ENCODE results near the gene UQCC3.

- TF ChIP-seq, protein P1, sequence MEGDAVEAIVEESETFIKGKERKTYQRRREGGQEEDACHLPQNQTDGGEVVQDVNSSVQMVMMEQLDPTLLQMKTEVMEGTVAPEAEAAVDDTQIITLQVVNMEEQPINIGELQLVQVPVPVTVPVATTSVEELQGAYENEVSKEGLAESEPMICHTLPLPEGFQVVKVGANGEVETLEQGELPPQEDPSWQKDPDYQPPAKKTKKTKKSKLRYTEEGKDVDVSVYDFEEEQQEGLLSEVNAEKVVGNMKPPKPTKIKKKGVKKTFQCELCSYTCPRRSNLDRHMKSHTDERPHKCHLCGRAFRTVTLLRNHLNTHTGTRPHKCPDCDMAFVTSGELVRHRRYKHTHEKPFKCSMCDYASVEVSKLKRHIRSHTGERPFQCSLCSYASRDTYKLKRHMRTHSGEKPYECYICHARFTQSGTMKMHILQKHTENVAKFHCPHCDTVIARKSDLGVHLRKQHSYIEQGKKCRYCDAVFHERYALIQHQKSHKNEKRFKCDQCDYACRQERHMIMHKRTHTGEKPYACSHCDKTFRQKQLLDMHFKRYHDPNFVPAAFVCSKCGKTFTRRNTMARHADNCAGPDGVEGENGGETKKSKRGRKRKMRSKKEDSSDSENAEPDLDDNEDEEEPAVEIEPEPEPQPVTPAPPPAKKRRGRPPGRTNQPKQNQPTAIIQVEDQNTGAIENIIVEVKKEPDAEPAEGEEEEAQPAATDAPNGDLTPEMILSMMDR (IDR thresholded peaks at IDR 0.05; ENCODE audit: low read length) = no peak
- TF ChIP-seq EZH2phosphoT487 (IDR thresholded peaks at IDR 0.05; ENCODE audit: low read length) (no peak), EZH2 (optimal IDR thresholded peaks at IDR 0.05; ENCODE audit: low read depth, low read length) (no peak)
Measured at GRCh38 chr11:62648185-62648966, 23.1 kb upstream of the UQCC3 start.
